NCI-H526 (cell line): ENCODE data around the gene KANK4.

Source experiments
- DNase-seq, 2 experiments: peaks; one replicate each; lab custom pipeline; 2025; lab: John Stamatoyannopoulos, UW

Gene KANK4

GRCh38 chr1:62207187-62207586, 112.0 kb downstream of the KANK4 start:
- DNase-seq: no peak

- DNase-seq: no peak
These were observed 120.5 kb downstream of the KANK4 start for GRCh38 chr1:62198781-62199125.

GRCh38 chr1:62198069-62198780, 121.0 kb downstream of the KANK4 start:
- no peak for DNase-seq

GRCh38 chr1:62196086-62196690, 123.0 kb downstream of the KANK4 start:
- no peak for DNase-seq

GRCh38 chr1:62194651-62195544, 124.3 kb downstream of the KANK4 start, which contains the start of gene L1TD1:
Gene L1TD1 (plus strand): TSS chr1:62194849. CDS start chr1:62206629, 11,780 bp downstream.
- DNase-seq: no peak

GRCh38 chr1:62188111-62188510, 131.1 kb downstream of the KANK4 start:
- DNase-seq: no peak

- DNase-seq: no peak
These were observed 131.7 kb downstream of the KANK4 start for GRCh38 chr1:62187548-62187947.
